ENCODE data around the gene CD300A.

The CD300A gene

DNA sequence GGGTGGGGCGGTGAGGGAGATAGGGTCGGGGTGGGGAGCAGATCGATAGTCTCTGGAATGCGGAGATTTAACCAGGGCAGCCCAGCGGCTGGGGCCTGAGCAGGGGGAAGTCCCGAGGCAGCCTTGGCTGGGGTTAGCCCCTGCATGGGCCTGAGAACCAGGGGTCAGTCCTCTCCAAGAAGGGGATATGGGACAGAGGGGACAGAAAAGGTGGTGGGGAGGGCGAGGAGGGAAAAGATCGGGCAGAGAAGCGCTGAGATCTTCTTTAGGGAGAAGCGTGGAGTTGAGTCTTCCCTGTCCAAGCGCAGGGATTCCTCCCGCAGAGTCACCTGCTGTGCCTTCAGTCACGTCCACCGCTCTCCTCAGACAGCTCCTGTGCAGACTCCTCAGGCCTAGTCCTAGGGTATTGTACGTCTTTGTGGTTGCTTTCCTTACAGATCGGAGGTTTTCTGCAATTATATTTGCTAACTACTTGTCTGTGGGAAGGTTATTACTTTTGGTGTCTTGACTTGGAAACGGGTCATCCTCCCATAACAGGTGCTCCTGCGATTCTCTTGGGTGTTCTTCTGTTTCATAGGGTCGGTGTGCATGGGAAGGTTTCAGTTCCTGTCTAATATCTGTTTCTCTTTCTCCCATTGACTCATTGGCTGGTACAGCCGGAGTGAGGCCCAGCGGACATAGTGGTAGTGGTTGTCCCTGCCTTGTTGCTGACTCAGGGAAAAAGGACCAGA lies 952 bp downstream of the CD300A start:
- DNase-seq (ENCODE audit: low read depth): no peak
- no peak overlapping the region for H3K4me3 ChIP-seq (ENCODE audit: control insufficient read depth, low read depth, low read length)
- TF ChIP-seq, protein P1, sequence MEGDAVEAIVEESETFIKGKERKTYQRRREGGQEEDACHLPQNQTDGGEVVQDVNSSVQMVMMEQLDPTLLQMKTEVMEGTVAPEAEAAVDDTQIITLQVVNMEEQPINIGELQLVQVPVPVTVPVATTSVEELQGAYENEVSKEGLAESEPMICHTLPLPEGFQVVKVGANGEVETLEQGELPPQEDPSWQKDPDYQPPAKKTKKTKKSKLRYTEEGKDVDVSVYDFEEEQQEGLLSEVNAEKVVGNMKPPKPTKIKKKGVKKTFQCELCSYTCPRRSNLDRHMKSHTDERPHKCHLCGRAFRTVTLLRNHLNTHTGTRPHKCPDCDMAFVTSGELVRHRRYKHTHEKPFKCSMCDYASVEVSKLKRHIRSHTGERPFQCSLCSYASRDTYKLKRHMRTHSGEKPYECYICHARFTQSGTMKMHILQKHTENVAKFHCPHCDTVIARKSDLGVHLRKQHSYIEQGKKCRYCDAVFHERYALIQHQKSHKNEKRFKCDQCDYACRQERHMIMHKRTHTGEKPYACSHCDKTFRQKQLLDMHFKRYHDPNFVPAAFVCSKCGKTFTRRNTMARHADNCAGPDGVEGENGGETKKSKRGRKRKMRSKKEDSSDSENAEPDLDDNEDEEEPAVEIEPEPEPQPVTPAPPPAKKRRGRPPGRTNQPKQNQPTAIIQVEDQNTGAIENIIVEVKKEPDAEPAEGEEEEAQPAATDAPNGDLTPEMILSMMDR (IDR thresholded peaks at IDR 0.05; ENCODE audit: control insufficient read depth, insufficient read depth, low read depth, low read length, missing control alignments): no peak

DNA sequence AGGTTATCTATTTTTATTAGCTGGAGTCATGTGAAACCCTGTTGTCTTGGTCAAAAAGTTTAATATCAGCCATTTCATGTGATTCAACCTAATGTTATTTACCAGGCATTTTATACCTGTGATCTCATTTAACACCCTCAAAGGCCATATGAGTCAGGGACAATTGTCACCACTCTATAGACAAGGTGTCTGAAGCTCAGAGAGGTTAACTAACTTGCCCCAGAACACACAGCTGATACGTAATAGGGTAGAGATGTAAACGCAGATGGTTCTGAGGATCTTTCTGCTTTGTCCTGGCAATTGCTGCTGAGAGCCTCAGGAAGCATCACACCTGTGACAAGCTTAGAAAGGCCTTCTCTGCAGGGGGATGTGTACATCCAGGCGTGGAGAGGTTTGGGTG lies 4.9 kb downstream of the CD300A start:
- no peak for DNase-seq (ENCODE audit: low read depth)
- TF ChIP-seq, protein P1 (IDR thresholded peaks at IDR 0.05; ENCODE audit: control insufficient read depth, insufficient read depth, low read depth, low read length, missing control alignments): no peak
- H3K4me3 ChIP-seq (ENCODE audit: control insufficient read depth, low read depth, low read length): no peak overlapping the region

DNA sequence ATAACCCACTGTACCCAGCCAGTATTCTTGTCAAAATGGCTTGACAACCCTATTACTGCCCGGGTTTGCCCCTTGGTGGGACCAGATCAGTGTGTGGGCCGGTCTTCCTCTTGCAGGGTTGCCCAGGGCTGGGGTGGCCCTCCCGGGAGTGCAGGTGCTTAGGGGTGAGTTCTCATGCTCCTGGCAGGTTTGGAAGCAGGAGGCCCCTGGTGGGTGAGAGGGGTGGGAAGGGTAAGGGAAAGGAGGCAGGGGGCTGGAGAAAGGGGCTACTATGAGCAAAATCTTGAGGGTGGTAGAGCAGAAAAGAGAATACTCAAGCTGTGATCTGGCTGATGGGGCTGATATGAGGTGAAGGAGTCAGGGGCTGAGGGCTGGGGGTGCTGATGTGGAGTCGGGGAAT lies 6.5 kb downstream of the CD300A start:
- TF ChIP-seq, protein P1 (IDR thresholded peaks at IDR 0.05; ENCODE audit: control insufficient read depth, insufficient read depth, low read depth, low read length, missing control alignments): no peak
- DNase-seq (ENCODE audit: low read depth): no peak
- no peak overlapping the region for H3K4me3 ChIP-seq (ENCODE audit: control insufficient read depth, low read depth, low read length)

DNA sequence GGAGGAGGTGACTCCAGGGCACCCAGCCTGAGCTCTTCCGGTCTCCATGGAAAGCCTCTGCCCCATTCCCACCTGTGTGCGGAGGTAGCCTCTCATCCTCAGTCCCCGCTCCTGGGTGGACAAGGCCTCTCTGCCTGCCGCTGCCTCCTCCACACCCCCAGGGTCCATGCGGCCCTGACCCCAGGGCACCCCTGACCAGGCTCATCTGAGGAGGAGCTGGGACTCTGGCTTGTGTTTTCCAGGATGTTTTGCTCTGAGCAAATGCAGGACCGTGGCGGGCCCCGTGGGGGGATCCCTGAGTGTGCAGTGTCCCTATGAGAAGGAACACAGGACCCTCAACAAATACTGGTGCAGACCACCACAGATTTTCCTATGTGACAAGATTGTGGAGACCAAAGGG lies 6.9 kb downstream of the CD300A start:
- DNase-seq (ENCODE audit: low read depth): no peak
- no peak overlapping the region for H3K4me3 ChIP-seq (ENCODE audit: control insufficient read depth, low read depth, low read length)
- TF ChIP-seq, protein P1 (IDR thresholded peaks at IDR 0.05; ENCODE audit: control insufficient read depth, insufficient read depth, low read depth, low read length, missing control alignments): no peak

DNA sequence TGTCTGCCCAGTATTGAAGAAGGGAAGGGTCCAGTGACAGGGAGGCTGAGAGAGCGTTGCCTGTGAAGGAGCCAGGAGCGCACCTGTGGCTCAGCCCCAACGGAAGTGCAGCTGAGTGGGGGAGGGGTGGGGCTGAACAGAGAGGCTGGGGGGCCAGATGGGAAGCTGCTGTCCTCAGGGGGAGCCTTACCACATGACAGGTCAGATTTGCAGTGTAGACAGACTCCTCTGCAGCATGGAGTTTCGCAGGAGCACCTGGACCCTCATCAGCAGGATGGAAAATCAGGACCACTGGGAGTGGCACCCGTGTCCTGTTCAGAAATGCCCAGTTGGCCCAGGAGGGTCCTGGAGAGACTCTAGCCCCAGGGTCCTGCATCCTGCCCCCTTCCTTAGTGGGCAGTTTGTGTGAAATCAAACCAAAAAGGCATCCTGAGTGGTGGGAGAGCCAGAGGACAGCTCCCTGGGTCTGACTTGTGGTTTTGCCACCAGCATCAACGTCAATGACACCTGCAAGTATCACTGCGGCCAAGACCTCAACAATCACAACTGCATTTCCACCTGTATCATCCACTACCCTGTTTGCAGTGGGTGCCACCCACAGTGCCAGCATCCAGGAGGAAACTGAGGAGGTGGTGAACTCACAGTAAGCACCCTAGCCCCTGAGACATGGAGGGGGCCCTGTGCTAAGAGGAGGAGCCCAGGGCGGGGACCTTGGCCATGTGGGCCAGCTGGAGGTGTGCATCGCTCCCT lies 7.8 kb downstream of the CD300A start:
- DNase-seq (ENCODE audit: low read depth): no peak
- no peak overlapping the region for H3K4me3 ChIP-seq (ENCODE audit: control insufficient read depth, low read depth, low read length)
- TF ChIP-seq, protein P1 (IDR thresholded peaks at IDR 0.05; ENCODE audit: control insufficient read depth, insufficient read depth, low read depth, low read length, missing control alignments): no peak

DNA sequence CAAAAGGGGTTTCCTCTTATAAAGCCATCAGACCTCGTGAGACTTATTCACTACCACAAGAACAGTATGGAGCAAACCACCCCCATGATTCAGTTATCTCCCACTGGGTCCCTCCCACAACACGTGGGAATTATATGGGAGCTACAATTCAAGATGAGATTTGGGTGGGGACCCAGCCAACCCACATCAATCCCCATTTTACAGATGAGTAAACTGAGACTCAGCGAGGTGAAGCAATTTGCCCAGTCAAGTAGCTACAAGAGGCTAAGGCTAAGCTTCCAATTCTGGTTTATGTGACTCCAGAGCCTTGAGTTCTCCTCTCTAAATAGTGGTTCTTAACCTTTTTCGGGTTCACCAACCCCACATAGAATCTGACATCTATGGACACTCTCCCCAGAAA lies 8.8 kb downstream of the CD300A start:
- no peak overlapping the region for H3K4me3 ChIP-seq (ENCODE audit: control insufficient read depth, low read depth, low read length)
- DNase-seq (ENCODE audit: low read depth): no peak
- TF ChIP-seq, protein P1 (IDR thresholded peaks at IDR 0.05; ENCODE audit: control insufficient read depth, insufficient read depth, low read depth, low read length, missing control alignments): no peak

Data from AG09309 (cell line).